ENCODE results near the gene AXIN1.

DNA sequence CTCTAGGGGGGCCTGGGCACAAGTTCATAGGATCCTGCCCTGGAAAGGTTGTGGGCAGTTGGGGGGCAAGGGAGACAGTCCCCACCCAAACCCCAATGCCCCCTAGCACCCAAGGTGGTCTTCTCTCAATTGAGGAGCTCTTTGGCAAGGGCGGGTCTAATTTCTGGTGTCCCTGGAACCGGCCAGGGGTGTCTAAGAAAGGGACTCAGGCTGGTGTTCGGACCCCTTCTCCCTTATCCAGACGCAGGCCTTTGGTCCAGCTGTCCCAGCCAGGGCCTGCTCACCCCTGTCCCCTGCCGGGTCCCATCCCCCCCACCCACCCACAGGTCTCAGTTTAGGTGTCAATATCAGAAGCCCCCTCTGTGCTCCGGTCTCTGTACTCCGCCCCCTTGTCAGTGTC lies 73.0 kb downstream of the AXIN1 start:
- TF ChIP-seq, protein P1, sequence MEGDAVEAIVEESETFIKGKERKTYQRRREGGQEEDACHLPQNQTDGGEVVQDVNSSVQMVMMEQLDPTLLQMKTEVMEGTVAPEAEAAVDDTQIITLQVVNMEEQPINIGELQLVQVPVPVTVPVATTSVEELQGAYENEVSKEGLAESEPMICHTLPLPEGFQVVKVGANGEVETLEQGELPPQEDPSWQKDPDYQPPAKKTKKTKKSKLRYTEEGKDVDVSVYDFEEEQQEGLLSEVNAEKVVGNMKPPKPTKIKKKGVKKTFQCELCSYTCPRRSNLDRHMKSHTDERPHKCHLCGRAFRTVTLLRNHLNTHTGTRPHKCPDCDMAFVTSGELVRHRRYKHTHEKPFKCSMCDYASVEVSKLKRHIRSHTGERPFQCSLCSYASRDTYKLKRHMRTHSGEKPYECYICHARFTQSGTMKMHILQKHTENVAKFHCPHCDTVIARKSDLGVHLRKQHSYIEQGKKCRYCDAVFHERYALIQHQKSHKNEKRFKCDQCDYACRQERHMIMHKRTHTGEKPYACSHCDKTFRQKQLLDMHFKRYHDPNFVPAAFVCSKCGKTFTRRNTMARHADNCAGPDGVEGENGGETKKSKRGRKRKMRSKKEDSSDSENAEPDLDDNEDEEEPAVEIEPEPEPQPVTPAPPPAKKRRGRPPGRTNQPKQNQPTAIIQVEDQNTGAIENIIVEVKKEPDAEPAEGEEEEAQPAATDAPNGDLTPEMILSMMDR (IDR thresholded peaks at IDR 0.05; ENCODE audit: low read length): no peak
- TF ChIP-seq EZH2phosphoT487 (IDR thresholded peaks at IDR 0.05; ENCODE audit: low read length): no peak
